SK-N-SH (cell line): ENCODE measurements around the gene SH3BP1. TPM values are rescaled to one million over a fixed set of nuclear protein-coding genes. Genes with fewer than 3 reads are reported as not detected.

Source experiments
- CTCF ChIA-PET: fragments of 300-600, 350-600 bp; formaldehyde crosslinking; extraction: SDS; loops from one replicate; lab custom pipeline; 2021; lab: Yijun Ruan, JAX
- POLR2A ChIA-PET: fragments of 350-600 bp; sonication (Branson Sonifier 250); formaldehyde crosslinking; extraction: SDS; loops from one replicate; lab custom pipeline; 2020; ENCODE audit warnings: antibody characterized with exemption, inconsistent platforms; lab: Yijun Ruan, JAX
- DNase-seq: peaks from one replicate; pipeline ENCODE4 v3.0.0; 2012
- H2AFZ ChIP-seq: fragments of 200-600 bp; sonication (generic); 2 replicates; pipeline ENCODE4 v1.8.1; 2016; ENCODE audit warnings: antibody characterized with exemption, mild to moderate bottlenecking, low read depth
- H3F3A ChIP-seq: fragments of 200-600 bp; sonication (generic); replicated peaks from 2 replicates; pipeline ENCODE3; 2016; ENCODE audit warnings: antibody characterized with exemption, mild to moderate bottlenecking; ENCODE audit not compliant: insufficient read depth
- H3K27ac ChIP-seq, 2 experiments: fragments of 200-500 bp in 1 of 2; fragments of 200-600 bp in 1 of 2; sonication (Bioruptor generic) in 1 of 2; sonication (generic), shearing (Covaris generic) in 1 of 2; 2 replicates each; pipeline versions ENCODE4 v1.5.1 to v1.6.1; 2014 to 2016; ENCODE audit warnings: low read depth in 2 of 2, inconsistent platforms in 1 of 2, low read length in 1 of 2, mild to moderate bottlenecking in 1 of 2, mixed read lengths in 1 of 2
- H3K27me3 ChIP-seq: fragments of 200-600 bp; sonication (generic), shearing (Covaris generic); 2 replicates; pipeline ENCODE4 v1.6.1; 2016; ENCODE audit warnings: mixed run types; ENCODE audit not compliant: insufficient read depth
- H3K36me3 ChIP-seq, 2 experiments: fragments of 200-500 bp in 1 of 2; fragments of 200-600 bp in 1 of 2; sonication (Bioruptor generic) in 1 of 2; sonication (generic) in 1 of 2; replicated peaks in 1 of 2; 2 replicates each; pipeline versions ENCODE3 to v1.5.1; 2014 to 2016; ENCODE audit warnings: low read length in 1 of 2, mild to moderate bottlenecking in 1 of 2; ENCODE audit not compliant: insufficient read depth in 2 of 2, control insufficient read depth in 1 of 2
- H3K4me1 ChIP-seq, 2 experiments: fragments of 200-500 bp in 1 of 2; fragments of 200-600 bp in 1 of 2; sonication (Bioruptor generic) in 1 of 2; sonication (generic), shearing (Covaris generic) in 1 of 2; 2 replicates each; pipeline versions ENCODE4 v1.5.1 to v1.6.1; 2014 to 2016; ENCODE audit warnings: low read depth in 1 of 2, low read length in 1 of 2, mixed run types in 1 of 2; ENCODE audit not compliant: insufficient read depth in 2 of 2, control insufficient read depth in 1 of 2
- H3K4me2 ChIP-seq: fragments of 200-600 bp; sonication (generic), shearing (Covaris generic); 2 replicates; pipeline ENCODE4 v1.6.1; 2017; ENCODE audit warnings: mixed run types
- H3K4me3 ChIP-seq, 2 experiments: fragments of 200-500 bp in 1 of 2; fragments of 200-600 bp in 1 of 2; sonication (Bioruptor generic) in 1 of 2; sonication (generic), shearing (Covaris generic) in 1 of 2; 2 replicates each; pipeline versions ENCODE4 v1.5.1 to v1.8.1; 2014 to 2016; ENCODE audit warnings: low read depth in 2 of 2, inconsistent platforms in 1 of 2, low read length in 1 of 2, mild to moderate bottlenecking in 1 of 2, mixed read lengths in 1 of 2, moderate library complexity in 1 of 2
- H3K79me2 ChIP-seq: fragments of 200-600 bp; sonication (generic); 2 replicates; pipeline ENCODE4 v1.8.1; 2017; ENCODE audit warnings: mild to moderate bottlenecking; ENCODE audit not compliant: insufficient read depth
- H3K9ac ChIP-seq: fragments of 200-600 bp; sonication (generic); 2 replicates; pipeline ENCODE4 v1.6.1; 2017; ENCODE audit warnings: mixed run types
- H3K9me2 ChIP-seq: fragments of 200-600 bp; sonication (generic); 2 replicates; pipeline ENCODE4 v1.6.1; 2017; ENCODE audit warnings: mixed run types
- H3K9me3 ChIP-seq: fragments of 200-600 bp; sonication (generic); 2 replicates; pipeline ENCODE4 v1.6.1; 2017; ENCODE audit warnings: mixed run types, mild to moderate bottlenecking, moderate library complexity
- H4K20me1 ChIP-seq: fragments of 200-600 bp; sonication (generic); 2 replicates; pipeline ENCODE4 v1.6.1; 2017; ENCODE audit warnings: mild to moderate bottlenecking, mixed run types; ENCODE audit not compliant: insufficient read depth
- EP300 ChIP-seq, 2 experiments: IDR thresholded peaks; 2 replicates each; pipeline versions ENCODE4 v1.4.0 to v1.6.1; 2012; ENCODE audit warnings: borderline replicate concordance in 1 of 2, low read depth in 1 of 2, low read length in 1 of 2
- EZH2phosphoT487 ChIP-seq: fragments of 200-600 bp; sonication (generic); IDR thresholded peaks from 2 replicates; pipeline ENCODE4 v1.6.1; 2017; ENCODE audit warnings: low read depth, mixed run types, mild to moderate bottlenecking, antibody characterized with exemption, moderate library complexity, borderline replicate concordance
- FOXJ3 ChIP-seq: sonication (generic); formaldehyde crosslinking; IDR thresholded peaks from 2 replicates; pipeline ENCODE4 v1.5.1; 2020; ENCODE audit warnings: mild to moderate bottlenecking, missing genetic modification reagents
- FOXM1 ChIP-seq: IDR thresholded peaks from 2 replicates; pipeline ENCODE4 v1.4.0; 2012; ENCODE audit warnings: low read depth, mild to moderate bottlenecking
- MXI1 ChIP-seq: IDR thresholded peaks from 2 replicates; pipeline ENCODE4 v1.6.1; 2012; ENCODE audit warnings: mild to moderate bottlenecking, low read depth, low read length, improper control_type of control experiment
- POLR2AphosphoS5 ChIP-seq: IDR thresholded peaks from 2 replicates; pipeline ENCODE4 v1.6.1; 2012; ENCODE audit warnings: low read depth, low read length
- RCOR1 ChIP-seq: fragments of 150-350 bp; IDR thresholded peaks from 2 replicates; pipeline ENCODE4 v1.6.1; 2017; ENCODE audit warnings: antibody characterized with exemption, low read length
- RFX5 ChIP-seq: IDR thresholded peaks from 2 replicates; pipeline ENCODE4 v1.6.1; 2012; ENCODE audit warnings: mild to moderate bottlenecking, improper control_type of control experiment, low read length
- RXRA ChIP-seq: IDR thresholded peaks from 2 replicates; pipeline ENCODE4 v1.4.0; 2012; ENCODE audit warnings: low read depth, mild to moderate bottlenecking, borderline replicate concordance
- TAF1 ChIP-seq: IDR thresholded peaks from 2 replicates; pipeline ENCODE4 v1.6.1; 2012; ENCODE audit warnings: low read depth, mild to moderate bottlenecking, low read length, moderate library complexity, borderline replicate concordance
- TCF12 ChIP-seq: IDR thresholded peaks from 2 replicates; pipeline ENCODE4 v1.4.0; 2012
- TEAD4 ChIP-seq: IDR thresholded peaks from 2 replicates; pipeline ENCODE4 v1.4.0; 2012; ENCODE audit warnings: mild to moderate bottlenecking, borderline replicate concordance; ENCODE audit not compliant: insufficient read depth
- YY1 ChIP-seq: IDR thresholded peaks from 2 replicates; pipeline ENCODE4 v1.4.0; 2012; ENCODE audit warnings: low read depth, mild to moderate bottlenecking
- WGBS: methylation state at CpG from one replicate; pipeline ENCODE4 v1.1.6; 2017; ENCODE audit warnings: low lambda C conversion rate; 5-methylcytosine and 5-hydroxymethylcytosine counted together
- polyA plus RNA-seq, 3 experiments: library from polyadenylated mRNA; depleted of rRNA; stranded (reverse); fragments of >200 nt; gene quantifications; 2 replicates each; pipeline ENCODE4 v1.2.3, GENCODE V29; 2012
- TF ChIP-seq, protein P1 (sequence below): IDR thresholded peaks from 2 replicates; pipeline ENCODE4 v1.4.0; 2012; ENCODE audit warnings: low read depth
- TF ChIP-seq, protein P2 (sequence below): IDR thresholded peaks from 2 replicates; pipeline ENCODE4 v1.4.0; 2012; ENCODE audit warnings: low read depth, borderline replicate concordance
- TF ChIP-seq, protein P3 (sequence below): fragments of 150-350 bp; IDR thresholded peaks from 2 replicates; pipeline ENCODE4 v1.6.1; 2017; ENCODE audit warnings: antibody characterized with exemption, low read length, low read depth, borderline replicate concordance
- TF ChIP-seq, protein P4 (sequence below): fragments of 150-350 bp; IDR thresholded peaks from 2 replicates; pipeline ENCODE4 v1.6.1; 2016; ENCODE audit warnings: mild to moderate bottlenecking, low read depth, low read length
- TF ChIP-seq, protein P5 (sequence below): IDR thresholded peaks from 2 replicates; pipeline ENCODE4; 2012

SH3BP1 gene
- polyA plus RNA-seq, 1 of the 3 experiments (the other 2 are of a cell fraction), result 8.9 TPM

DNA sequence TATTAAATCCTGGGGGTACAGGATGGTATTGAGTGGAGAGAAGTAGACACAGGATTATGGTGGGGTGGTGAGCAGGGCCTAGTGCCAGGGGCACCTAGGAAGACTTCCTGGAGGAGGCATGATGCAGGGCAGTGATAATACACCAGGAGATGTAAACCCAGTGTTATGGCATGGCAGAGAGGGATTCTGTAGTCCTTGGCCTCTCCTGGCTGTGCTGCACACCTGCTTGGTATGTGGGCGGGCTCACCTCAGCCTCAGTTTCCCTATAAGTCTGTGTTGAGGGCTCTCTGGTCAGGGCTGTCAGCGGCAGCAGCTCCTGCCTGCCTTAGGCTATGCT, 21.2 kb downstream of the SH3BP1 start:
- ChIA-PET CTCF (interaction anchor here (1.0 to 44.3 kb wide), 10 partner anchors 10 to 157 kb away, joined by 3 to 898 read pairs (median 8); partner anchors contain the start of genes LGALS1, NOL12 and SH3BP1), POLR2A (interaction anchor here (0.8 to 1.3 kb wide), 3 partner anchors 14 to 27 kb away, joined by 3 to 4 read pairs (median 4); partner anchors contain the start of gene LGALS1)
- H3K4me2 ChIP-seq, result peak overlapping the region; percentile 93
- no peak for DNase-seq
- no peaks in the 10 kb centered on the region for H3K9me2 ChIP-seq
- no peak for TF ChIP-seq YY1
- TF ChIP-seq RFX5, result no peak
- TF ChIP-seq RCOR1, result no peak
- TF ChIP-seq, protein P1, sequence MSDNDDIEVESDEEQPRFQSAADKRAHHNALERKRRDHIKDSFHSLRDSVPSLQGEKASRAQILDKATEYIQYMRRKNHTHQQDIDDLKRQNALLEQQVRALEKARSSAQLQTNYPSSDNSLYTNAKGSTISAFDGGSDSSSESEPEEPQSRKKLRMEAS, result no peak
- TF ChIP-seq TAF1, result no peak
- no peak for TF ChIP-seq TCF12
- no peak for TF ChIP-seq FOXM1
- no peak for TF ChIP-seq EZH2phosphoT487
- TF ChIP-seq, protein P2, sequence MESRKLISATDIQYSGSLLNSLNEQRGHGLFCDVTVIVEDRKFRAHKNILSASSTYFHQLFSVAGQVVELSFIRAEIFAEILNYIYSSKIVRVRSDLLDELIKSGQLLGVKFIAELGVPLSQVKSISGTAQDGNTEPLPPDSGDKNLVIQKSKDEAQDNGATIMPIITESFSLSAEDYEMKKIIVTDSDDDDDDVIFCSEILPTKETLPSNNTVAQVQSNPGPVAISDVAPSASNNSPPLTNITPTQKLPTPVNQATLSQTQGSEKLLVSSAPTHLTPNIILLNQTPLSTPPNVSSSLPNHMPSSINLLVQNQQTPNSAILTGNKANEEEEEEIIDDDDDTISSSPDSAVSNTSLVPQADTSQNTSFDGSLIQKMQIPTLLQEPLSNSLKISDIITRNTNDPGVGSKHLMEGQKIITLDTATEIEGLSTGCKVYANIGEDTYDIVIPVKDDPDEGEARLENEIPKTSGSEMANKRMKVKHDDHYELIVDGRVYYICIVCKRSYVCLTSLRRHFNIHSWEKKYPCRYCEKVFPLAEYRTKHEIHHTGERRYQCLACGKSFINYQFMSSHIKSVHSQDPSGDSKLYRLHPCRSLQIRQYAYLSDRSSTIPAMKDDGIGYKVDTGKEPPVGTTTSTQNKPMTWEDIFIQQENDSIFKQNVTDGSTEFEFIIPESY, result no peak
- TF ChIP-seq TEAD4, result no peak
- no peak for TF ChIP-seq POLR2AphosphoS5
- TF ChIP-seq, protein P3, sequence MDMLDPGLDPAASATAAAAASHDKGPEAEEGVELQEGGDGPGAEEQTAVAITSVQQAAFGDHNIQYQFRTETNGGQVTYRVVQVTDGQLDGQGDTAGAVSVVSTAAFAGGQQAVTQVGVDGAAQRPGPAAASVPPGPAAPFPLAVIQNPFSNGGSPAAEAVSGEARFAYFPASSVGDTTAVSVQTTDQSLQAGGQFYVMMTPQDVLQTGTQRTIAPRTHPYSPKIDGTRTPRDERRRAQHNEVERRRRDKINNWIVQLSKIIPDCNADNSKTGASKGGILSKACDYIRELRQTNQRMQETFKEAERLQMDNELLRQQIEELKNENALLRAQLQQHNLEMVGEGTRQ, result no peak
- TF ChIP-seq EP300 (IDR thresholded peaks at IDR 0.05; ENCODE audit: borderline replicate concordance in 1 of 2, low read depth in 1 of 2, low read length in 1 of 2), result no peak
- no peak for TF ChIP-seq FOXJ3 (CRISPR knock-in tag)
- TF ChIP-seq RXRA, result no peak
- TF ChIP-seq, protein P4, sequence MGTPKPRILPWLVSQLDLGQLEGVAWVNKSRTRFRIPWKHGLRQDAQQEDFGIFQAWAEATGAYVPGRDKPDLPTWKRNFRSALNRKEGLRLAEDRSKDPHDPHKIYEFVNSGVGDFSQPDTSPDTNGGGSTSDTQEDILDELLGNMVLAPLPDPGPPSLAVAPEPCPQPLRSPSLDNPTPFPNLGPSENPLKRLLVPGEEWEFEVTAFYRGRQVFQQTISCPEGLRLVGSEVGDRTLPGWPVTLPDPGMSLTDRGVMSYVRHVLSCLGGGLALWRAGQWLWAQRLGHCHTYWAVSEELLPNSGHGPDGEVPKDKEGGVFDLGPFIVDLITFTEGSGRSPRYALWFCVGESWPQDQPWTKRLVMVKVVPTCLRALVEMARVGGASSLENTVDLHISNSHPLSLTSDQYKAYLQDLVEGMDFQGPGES, result no peak
- TF ChIP-seq MXI1, result no peak
- TF ChIP-seq, protein P5, sequence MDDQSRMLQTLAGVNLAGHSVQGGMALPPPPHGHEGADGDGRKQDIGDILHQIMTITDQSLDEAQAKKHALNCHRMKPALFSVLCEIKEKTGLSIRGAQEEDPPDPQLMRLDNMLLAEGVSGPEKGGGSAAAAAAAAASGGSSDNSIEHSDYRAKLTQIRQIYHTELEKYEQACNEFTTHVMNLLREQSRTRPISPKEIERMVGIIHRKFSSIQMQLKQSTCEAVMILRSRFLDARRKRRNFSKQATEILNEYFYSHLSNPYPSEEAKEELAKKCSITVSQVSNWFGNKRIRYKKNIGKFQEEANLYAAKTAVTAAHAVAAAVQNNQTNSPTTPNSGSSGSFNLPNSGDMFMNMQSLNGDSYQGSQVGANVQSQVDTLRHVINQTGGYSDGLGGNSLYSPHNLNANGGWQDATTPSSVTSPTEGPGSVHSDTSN, result no peak
- peaks cover 20% of the 10 kb centered on the region for H3F3A ChIP-seq
- H3K9me3 ChIP-seq, result no peaks in the 10 kb centered on the region
- peaks cover 19 to 37% of the 10 kb centered on the region in 2 experiments; a peak in 3 of 4 replicates for H3K4me1 ChIP-seq
- WGBS, result 25% methylated on average over 1 of the region's 2 CpGs
- no peaks in the 10 kb centered on the region for H3K27me3 ChIP-seq
- H3K36me3 ChIP-seq, result no peaks in the 10 kb centered on the region
- peaks cover 22% of the 10 kb centered on the region; the same call in 1 of the 2 replicates for H4K20me1 ChIP-seq
- no peak overlapping the region for H3K9ac ChIP-seq
- no peak overlapping the region for H2AFZ ChIP-seq
- H3K27ac ChIP-seq, result peak overlapping the region; percentile 7 to 83; a peak in 3 of 4 replicates
- peak overlapping the region in 1 of 2 experiments; percentile 29; a peak in 2 of 4 replicates for H3K4me3 ChIP-seq
- peaks cover 63% of the 10 kb centered on the region for H3K79me2 ChIP-seq
